GM18520 (cell line): ENCODE measurements around the gene ASCL5.
"Not testable (repeated sequence)": the region's sequence is repeated elsewhere in the genome, so short reads cannot be mapped to it uniquely, and the experiment has no call there.

Source experiments
- ATAC-seq: cut with Tn5 transposase; IDR thresholded peaks from one replicate; pipeline ENCODE4 v1.9.1; 2021; ENCODE audit not compliant: unreplicated experiment

Gene ASCL5, protein sequence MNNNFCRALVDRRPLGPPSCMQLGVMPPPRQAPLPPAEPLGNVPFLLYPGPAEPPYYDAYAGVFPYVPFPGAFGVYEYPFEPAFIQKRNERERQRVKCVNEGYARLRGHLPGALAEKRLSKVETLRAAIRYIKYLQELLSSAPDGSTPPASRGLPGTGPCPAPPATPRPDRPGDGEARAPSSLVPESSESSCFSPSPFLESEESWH

DNA sequence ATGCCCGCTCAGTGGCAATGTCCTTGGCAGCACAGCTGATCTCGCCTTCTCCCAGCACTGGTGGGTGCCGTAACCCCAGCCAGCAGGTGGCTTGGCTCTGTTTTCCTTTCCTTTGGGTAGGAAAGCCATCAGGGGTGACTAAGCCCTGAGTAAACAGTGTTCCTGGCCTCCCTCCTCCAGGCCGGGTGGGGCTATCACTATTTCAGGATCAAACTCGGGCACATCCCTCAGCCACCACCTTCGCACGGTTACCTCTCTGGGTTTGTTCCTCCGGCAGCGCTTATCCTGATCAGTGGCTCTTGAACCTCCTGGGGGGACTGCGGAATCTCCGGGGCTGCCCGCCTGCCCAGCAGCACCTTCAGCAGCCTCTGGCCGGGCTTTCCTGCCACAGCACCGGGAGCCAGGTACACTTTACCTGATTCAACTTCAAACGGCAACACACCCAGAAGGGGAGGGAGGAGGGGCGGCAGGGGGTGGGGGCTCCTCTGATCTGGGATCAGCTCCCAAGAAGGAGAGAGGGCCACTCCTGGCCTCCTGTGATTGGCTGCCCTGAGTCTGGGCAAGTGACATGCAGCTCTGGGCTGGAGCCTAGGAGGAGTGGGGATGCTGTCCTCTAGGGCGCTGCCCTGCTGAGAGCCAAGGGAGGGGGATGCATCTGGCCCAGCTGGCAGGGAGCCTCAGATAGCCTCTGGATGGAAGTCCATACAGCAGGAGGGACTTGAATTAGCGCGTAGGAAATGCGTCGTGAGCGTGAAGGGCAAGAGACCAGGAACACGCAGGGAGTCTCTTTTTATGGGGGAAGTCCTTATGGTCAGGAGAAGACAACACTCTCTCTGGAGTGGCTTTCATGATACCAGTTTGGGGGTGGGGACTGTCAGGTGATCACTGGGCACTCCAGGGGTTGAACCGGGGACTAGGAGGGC, at the start of gene ASCL5:
ASCL5 (minus strand) TSS at position 353 of the 923 bp plus-strand sequence. CDS start 11,812 bp downstream, outside the sequence.
- no peak for ATAC-seq

DNA sequence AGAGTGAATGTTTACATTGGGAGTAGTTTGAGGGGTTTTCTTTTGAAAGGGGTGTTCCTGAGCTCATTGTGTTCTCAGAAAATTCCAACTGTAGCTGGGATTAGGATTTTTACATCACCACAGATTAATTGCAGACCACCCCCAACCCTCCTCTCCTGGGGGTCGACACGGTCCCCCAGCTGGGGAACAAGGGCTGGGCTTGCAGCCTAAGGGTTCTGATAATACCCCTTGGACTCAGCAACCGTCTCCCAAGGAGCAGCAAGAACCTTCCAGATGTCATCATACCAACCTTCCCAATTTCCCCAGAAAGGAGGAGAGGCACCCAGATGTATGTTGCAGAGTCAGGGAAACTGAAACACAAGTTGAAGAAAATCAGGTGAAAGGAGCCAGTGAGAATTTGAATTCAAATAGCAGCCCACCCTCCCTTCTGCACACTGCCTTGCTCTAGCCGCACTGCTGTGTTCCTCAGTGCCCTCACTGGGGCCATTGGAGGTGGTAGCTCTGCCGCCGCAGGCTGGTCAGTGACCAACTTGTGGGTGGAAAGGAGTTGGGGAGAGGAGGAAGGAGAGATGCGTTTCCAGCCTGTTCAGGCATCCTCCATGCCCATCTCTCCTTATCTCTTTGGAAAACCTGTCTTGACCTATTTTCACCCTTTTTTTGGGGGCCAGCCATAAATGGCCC, 49.0 kb upstream of the ASCL5 start:
- ATAC-seq, result no peak

DNA sequence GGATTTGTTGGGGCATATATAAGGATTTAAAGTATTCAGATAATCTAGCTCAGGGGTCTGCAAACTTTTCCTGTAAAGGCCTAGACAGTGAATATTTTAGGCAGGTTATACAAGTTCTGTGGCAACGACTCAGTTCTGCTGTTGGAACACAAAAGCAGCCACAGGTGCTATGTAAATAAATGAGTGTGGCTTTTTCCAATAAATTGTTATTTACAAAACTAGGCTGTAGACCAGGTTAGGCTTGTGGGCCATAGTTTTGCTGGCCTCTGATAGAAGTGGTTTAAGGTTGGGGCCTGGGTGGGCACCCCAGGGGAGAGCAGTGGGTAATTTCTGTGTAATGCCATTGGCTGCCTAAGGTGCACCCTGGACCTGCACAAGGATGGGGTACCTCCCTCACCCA, 46.8 kb upstream of the ASCL5 start:
- no peak for ATAC-seq

DNA sequence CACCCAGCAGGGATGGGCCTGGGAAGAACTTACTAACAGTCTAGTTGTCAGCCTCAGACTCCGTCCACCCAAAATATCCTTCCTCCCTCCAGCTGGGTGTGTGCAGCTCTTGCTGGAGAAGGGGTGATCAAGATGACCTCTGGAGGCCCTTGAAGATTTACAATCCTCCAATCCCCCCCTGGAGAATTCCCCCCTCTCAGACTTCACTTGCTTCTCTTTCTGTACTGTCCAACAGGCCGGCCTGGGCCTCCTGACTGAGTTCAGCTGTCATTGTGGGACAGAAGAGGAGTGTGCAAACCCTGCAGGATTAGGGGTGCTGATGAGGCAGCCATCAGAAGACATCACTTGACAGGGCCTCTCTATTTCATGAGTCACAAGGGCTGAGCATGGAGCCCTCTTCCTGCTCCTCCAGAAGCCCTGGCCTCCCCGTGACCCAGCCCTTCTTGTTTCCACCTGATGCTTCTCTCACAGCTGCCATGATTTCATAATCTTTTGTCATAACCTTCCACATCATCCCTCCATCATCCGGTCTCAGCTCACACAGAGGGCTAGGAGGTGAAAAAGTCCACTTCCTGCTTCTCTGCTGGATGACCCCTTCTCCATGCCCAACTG, 46.1 kb upstream of the ASCL5 start:
- ATAC-seq, result no peak

DNA sequence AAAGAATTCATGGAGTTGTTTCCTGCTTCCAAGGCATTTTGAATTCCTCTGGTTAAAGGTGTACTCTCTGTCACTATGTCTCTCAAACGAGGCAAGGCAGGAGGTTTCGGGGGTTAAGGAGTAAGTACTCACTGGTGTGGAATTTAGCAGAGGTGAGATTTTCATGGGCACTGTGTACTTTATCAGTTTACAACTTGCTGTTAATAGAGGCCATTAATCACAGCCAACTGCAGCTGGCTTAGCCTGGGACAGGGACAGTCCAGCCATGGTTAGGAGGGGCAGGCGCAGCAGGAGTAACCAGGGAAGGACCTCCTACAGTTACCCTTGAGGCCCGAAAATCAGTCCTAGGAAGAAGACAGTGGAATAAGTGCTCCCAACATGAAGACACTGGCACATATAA, 45.3 kb upstream of the ASCL5 start:
- ATAC-seq, result no peak

DNA sequence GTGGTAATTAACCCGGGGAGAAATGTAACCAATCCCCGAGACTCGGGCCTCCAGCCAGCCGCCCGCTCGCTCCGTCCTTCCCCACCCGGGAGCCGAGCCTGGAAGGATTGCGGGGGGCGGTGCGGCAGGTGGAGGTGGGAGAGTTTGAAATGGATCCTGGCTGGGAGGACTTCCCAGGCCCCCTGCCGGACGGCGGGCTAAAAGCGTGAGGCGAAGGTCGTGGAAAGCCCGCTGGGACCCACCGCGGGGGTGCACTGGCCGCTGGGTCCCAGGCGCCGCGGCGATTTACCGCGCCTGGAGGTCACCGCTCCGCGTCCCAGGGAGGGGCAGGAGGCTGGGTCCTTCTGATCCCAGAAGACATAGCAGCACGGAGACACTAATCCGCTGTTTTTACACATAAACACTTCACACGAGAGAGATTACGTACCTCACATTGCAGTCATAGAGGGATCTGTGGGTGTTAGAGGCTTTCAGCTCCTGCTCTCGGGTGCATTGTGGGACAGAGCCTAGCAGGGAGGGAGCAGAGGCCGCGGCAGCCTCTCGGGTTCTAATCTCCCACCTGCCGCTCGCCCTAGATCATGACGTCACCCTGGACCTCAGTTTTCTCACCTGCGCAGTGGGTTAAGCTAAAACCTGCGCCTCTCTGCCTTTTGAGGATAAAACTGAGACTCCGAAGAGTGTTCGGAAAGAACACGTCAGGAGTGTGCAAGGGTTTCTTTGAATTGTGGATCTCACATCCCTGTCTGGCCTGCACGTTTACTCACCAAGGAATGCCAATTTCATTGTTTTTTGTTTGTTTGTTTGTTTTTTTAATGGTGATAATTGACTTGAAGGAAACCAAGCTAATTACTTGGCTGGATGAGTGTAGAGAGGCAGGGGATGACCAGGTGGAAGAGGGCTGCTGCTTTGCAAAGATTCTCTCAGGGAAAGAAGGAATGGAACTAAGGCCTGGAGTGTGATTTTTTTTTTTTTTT, 44.4 kb upstream of the ASCL5 start:
- ATAC-seq, result peak; percentile 15

DNA sequence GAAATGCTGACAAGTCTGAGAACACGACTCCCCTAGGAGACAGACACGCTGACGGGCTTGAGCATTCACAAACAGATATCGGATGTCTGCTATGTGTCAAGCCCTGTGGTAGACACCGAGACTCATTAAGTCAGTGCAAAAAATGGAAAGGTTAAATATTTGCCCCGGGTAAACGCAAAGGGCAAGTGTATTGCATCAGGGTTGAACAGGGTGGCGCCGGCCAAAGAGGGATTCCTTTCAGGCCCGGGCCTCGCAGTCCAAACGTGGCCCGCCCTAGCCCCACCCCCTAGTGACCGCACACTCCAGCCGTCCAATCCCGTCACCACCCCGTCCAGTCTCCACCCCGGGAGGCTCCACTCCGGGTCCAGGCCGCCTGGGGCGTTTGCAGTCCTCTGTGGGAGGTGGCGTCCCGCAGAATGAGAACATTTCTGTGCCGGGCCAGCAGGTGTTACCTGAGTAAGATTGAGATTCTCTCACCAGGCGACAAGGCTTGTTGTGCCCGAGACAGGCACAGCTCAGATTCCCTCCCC, 43.6 kb upstream of the ASCL5 start:
- ATAC-seq, result peak; percentile 87

DNA sequence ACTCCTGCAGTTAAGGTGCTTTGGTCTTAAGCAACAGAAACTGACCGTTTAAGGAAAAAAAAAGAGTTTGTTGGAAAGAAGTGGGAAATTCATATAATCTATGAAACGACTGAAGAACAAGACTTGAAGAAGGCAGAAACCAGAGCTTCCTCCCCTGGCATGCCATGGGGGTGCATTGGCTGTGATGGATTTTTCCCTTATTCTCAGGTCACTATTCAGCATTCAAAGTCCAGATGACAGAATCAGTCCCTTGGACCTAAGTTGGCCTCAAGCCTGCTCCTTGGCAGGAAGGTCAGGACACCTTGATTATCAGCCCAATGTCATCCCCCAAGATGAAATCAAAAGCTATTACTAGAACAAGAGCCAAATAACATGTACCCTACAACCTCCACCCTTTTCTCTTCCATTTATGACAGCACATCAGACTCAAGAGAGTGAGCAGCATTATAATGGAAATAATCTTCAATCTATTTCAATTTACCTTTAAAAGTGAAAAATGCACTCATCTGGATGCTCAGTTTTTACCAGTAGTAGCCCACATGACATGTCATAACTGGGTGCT, 43.1 kb upstream of the ASCL5 start:
- no peak for ATAC-seq

DNA sequence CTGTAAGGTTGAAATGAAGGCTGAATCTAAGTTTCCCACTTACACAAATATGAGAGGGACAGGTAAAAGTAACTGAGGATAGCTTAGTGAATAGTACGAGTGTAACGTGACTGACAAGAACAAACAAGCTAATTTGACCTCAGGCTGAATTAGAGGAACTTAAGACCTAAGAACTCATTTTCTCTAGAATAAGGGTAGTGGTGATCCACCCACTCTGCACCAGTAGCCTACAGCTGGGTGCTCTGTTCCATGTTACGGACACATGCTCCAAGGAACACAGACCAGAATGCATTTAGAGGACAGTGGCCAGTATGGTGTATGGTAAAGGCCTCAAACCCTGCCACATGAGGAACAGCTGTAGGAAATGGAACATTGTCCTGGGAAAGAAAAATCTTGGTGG, 42.2 kb upstream of the ASCL5 start:
- no peak for ATAC-seq

DNA sequence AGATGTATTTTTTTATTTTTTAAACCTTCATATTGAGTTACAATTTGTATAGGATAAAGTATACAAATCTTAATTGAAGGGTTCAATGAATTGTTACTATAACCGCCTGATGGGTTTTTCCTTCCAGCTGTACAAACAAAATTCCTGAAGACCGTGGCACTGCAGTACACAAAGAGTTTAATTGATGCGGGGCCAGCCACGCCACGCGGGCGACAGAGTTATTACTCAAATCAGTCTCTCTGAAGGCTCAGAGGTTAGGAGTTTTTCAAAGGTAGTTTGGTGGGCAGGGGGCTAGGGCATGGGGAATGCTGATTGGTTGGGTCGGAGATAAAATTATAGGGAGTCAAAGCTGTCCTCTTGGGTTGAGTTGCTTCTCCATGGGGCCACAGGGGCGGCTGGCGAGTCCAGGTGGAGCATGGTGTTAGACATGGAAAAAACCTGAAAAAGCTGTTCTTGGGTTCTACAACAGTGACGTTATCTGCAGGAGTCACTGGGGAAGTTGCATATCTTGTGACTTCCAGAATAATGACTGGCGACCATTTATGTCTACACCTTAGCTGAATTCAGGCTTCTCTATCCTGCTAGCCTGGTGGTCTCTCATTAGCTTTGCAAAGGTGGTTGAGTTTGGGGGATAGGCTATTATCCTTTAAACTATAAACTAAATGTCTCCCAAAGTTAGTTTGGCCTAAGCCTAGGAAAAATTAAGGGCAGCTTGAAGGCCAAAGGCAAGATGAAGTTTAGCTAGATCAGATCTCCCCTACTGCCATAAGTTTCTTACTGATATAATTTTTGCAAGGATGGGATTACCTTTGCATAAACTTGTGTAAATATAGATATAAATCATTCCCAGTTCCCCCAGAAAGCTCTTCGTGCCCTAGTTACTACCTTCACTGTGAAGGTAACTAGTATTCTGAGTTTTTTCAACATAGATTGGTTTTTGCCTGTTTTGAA, 40.3 kb upstream of the ASCL5 start:
- no peak for ATAC-seq

DNA sequence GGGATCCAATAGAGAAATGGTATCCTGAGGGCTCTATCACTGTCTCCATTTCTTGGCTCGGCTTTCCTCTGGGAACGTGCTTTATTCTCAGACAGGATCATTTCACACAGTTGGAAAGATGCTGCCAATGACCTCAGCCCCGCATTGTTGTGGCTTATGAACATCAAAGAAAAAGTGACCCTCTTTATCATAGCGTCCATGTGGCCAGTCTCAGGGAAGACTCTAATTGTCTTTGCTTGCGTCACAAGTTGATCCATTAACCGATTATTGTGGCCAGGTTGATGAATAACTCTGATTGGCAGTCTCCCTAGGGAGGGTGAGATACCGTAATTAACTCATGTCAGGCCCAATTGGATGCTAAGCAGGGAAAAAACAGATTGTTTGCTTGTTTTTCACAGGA, 37.7 kb upstream of the ASCL5 start:
- no peak for ATAC-seq

DNA sequence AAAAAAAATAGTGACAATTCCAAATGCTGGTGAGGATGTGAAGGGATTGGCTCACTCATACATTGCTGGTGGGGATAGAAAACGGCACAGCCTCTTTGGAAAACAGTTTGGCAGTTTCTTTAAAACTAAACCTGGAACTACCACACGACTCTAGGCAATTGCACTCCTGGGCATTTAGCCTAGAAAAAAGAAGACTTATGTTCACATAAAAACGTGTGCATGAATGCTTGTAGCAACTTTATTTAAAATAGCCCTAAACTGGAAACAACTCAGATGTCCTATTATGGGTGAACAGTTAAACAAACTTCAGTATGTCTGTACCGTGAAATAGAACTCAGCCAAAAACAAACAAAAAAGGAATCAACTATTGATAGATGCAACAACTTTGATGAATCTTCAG, 36.7 kb upstream of the ASCL5 start:
- no peak for ATAC-seq

DNA sequence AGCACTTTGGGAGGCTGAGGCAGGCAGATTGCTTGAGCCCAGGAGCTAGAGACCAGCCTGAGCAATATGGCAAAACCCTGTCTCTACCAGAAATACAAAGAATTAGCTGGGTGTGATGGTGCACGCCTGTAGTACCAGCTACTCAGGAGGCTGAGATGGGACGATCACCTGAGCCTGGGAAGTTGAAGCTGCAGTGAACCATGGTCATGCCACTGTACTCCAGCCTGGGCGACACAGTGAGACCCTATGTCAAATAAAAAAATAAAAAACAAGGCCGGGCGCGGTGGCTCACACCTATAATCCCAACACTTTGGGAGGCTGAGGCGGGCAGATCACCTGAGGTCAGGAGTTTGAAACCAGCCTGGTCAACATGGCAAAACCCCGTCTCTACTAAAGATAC, 36.1 kb upstream of the ASCL5 start:
- ATAC-seq, result not testable (repeated sequence)

DNA sequence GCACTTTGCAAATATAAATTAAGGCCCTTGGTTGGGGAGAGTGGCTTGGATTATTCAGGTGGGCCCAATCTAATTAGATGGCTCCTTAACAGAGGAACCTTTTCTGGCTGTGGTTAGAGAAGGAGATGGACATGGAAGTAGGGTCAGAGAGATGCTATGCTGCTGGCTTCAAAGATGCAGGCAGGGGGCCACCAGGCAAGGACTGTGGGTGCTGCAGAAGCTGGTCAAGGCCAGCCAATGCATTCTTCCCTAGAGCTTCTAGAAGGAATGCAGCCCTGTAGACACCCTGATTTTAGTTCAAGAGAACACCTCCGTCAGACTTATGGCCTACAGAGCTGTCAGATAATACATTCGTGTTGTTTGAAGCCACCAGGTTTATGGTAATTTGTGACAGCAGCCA, 31.0 kb upstream of the ASCL5 start:
- ATAC-seq, result no peak

DNA sequence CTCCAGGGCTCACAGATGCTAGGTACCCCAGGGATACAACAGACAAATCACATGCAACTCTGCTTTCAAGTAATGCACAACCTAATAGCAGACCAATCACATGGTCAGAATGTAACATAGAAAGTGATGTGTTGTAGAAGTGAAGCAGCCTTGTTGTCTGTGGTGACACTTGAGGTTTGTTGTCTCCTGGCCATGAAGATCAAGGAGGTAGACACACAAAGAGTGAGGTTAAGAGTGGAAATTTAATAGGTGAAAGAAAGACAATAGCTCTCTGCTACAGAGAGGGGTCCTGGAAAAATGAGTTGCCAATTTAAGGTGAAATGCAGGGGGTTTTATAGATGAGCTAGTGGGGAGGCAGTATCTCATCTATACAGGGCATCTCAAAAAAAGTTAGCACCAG, 29.8 kb upstream of the ASCL5 start:
- no peak for ATAC-seq

DNA sequence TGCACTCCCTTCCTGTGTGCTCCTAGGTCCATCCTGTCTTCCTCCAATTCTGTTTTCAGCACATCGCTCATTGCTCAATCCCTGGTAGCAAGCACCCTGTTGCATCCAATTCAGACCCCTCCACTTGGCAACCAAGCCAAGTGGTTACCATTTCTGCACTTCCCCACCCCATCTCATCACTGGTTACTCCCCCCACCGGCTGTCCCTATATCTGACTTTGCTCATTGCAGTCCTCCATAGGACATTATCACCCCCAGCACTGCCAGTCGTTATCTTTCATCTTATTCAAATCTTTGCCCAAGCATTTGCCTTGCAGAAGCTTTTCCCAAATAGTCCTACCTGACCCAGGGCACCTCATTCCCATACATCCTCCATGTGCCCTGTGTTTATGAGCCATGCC, 29.4 kb upstream of the ASCL5 start:
- ATAC-seq, result no peak

DNA sequence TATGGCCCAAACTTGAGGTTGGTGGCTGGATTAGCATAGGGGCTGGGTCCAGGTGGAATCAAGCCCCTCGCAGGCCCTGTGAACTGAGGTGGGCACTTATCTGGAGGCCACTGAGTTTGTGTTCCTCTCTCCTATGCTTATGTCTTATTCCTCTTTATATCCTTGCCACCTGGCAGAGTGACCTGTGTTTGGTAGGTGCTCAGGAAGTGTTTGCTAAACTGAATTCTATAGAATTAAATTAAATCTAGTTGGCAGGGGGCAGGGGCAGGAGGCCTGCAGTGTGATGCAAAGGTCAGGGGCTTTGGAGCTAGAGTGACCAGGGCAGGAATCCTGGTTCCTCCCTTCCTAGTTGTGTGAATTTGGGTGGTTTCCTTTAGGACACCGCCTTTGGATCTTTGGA, 28.4 kb upstream of the ASCL5 start:
- no peak for ATAC-seq

DNA sequence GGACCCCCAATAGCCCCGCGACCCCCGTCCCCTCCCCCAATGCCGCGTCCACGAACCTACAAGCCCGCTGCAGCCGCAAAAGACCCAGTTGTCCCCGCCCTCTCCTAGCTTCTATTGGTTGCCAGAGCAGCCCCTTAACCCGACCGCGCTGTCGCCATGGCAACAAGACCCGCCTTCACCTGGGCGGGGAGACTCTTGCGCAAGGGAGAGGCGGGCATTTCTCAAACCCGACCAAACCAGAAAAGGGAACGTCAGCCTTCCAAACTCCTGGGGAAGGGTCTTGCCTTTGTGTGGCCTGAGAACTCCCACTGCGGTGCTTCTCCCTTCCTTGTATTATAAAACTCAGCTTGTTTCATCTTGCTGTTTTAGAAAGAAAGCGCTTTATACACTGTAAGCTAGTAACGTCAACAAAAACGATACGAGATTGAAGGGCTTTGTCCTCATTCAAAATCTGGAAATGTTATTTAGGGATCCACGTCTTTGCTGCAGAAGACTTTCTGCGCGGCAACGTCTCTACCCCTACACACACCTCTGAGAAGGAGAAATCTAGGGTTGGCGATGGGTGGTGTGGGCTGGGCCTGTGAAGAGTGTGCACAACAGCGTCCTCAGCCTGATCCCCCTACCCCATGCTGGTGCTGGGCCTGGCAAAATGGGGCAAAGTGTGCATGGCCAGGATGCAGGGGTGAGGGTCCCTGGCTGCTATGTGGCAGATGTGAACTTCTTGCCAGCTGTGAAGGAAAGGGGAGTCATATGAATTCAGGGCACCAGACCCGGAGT, 27.6 kb upstream of the ASCL5 start, which contains the start of gene TMEM9:
TMEM9 (minus strand) TSS at position 86 of the 777 bp plus-strand sequence. CDS start 551 bp downstream, outside the sequence.
- peak; percentile 93 for ATAC-seq
